Ishikawa (cell line): ENCODE measurements around the gene TNRC6C.

Source experiments
- CEBPB ChIP-seq: IDR thresholded peaks from 2 replicates; pipeline ENCODE4 v1.6.1; 2012
- CREB1 ChIP-seq: IDR thresholded peaks from 2 replicates; pipeline ENCODE4 v1.6.1; 2012; ENCODE audit warnings: low read depth
- FOXM1 ChIP-seq: IDR thresholded peaks from 2 replicates; pipeline ENCODE4 v1.6.1; 2012; ENCODE audit warnings: low read depth, borderline replicate concordance
- MAX ChIP-seq: IDR thresholded peaks from 2 replicates; pipeline ENCODE4 v1.6.1; 2012
- YY1 ChIP-seq: IDR thresholded peaks from 2 replicates; pipeline ENCODE4 v1.6.1; 2012; ENCODE audit warnings: low read depth

GRCh38 chr17:77961741-77962140 lies 3.2 kb downstream of the TNRC6C start:
- TF ChIP-seq MAX (no peak), FOXM1 (no peak), CREB1 (no peak), YY1 (no peak), CEBPB (no peak)
